SW480 (cell line): ENCODE measurements around the gene IQGAP1.
"Not testable (repeated sequence)": the region's sequence is repeated elsewhere in the genome, so short reads cannot be mapped to it uniquely, and the experiment has no call there.

Experiments
- DNase-seq: peaks from one replicate; pipeline ENCODE4 v3.0.0-alpha.2; 2016; ENCODE audit warnings: low spot score

The IQGAP1 gene

DNA sequence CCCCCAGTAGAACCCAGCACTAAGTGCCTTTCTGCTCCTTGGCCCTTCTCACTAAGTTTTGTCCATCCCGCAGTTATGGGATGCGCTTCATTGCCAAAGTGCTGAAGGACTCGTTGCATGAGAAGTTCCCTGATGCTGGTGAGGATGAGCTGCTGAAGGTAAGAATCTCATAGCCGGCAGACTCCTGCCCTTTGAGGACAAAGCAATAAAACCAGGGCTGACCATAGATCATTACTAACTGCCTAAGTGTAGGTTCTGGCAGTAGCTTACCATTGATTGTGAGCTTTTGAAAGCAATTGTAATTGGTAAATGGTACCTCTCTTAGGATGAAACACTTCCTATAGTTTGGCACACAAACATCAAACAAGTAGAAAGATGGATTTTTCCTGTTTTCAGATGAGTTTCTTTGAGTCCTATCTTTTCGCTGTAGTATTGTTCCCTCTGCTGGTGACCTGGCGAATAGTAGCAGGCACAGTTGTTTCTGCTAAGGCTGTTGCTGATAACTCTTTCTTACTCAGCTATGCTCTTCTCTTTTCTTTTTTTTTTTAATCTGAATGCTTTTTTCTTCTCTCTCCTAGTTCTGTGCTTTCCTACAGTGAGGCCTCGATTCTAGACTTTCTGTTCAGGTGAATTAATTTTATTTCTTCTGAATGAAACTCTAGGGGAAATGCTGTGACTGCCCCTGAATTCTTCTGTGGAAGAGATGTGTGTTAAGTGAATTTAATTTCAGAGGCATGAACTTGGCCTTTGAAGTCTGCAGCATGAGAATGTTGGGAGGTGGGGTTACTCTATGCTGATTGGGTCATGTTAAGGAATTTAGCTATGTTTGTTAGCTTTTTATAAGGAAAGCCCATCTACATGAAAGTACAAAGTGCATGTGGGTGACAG, 94.3 kb downstream of the IQGAP1 start:
- peak; percentile 42 for DNase-seq

DNA sequence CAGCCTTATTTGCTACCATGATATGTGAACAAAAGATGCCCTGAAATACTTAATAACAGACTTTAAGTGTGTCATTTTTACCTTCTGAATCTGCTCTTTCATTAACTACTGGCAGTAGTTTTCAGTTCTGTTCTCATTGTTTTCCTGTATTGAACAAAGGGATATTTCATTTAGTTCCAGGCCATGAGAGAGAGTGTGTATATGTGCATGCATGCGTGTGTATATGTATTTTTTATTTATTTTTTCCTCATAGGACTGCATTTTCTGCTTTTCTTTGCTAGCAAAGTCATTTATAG, 94.9 kb downstream of the IQGAP1 start:
- DNase-seq = no peak

DNA sequence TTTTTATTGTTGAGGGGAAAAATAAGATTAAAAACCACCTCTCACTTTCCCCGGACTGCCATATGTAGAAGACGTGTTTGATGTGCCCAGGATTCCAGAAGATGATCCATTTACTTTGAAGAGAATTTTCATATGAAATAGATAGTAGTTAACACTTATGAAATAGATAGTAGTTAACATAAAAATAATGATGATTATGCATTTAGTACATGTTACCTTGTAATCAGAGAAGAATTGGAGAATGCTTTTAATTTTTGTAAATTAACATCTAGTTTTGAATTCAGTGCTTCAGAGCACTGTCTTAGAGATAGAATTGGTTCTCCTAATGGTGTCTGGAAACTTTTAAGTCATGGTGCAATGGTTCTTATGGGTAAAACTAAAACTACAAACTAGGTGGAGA, 95.6 kb downstream of the IQGAP1 start:
- DNase-seq = no peak

DNA sequence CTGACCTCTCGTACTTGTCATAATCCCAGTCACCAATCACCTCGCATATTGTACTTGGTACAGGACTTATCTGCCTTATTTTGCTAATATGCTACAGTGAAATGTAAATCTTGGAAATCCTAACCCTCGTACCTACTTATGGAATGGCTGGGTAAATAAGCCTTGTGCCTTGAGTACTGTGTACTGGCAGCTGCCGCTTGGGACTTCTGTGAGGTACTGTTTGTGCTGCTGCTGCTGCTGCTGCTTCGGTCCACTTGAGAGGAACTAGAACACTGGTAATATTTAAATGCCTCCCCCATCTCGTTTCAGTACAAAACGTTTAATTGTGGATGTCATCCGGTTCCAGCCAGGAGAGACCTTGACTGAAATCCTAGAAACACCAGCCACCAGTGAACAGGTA, 99.1 kb downstream of the IQGAP1 start:
- no peak for DNase-seq

DNA sequence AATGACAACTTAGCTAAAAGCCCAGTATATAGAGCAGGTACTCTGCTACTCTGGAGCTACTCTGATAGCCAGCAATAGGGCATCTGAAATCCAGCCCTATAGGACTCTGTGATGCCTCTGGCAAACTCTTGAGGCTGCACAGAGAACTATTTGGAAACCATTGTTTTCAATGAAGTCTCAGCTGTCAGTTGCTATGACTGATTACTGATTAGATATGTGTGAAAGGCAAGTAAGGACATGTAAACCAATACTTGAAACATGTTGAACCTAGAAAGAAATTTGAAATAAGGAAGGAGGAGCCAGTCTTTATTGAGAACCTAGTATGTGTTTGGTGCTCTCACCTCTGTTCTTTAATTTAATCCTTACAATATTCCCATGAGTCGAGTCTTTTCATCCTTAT, 101.5 kb downstream of the IQGAP1 start:
- no peak for DNase-seq

DNA sequence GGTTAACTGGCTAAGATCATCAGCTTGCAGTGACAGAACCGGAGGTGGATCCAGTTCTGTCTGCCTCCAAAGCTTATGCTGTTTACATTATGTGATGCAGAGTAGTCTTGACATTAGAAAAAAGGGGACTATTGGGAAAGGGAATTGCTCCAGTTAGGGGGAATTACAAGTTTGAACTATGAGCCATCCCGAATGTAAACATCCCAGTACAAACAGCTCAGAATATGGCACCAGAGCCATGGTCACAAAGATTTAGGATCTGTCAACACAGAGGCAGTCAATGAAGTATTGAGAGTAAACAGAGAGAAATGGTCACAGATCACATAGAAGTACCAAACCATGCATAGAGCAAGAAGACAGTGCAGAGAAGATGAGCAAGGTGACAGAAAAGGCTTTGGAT, 101.9 kb downstream of the IQGAP1 start:
- no peak for DNase-seq

DNA sequence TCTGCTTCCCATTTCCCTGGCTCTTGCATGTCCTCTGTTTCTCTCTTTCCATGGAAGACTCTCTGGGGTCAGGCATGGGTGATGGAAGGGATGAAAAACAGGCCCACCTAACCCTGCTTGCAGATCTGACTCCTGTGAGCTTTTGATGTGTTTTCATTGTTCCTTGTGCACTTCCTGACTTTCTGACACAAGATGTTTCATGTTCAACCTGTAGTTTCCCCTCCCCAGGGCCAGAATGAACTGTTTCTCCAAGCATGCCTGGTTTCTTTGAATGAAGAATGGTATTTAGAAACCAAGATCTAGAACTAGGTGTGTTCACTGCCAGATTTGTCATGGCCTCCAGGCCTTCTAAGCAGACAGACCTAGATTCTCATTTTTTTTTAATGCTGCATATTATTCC, 105.6 kb downstream of the IQGAP1 start:
- no peak for DNase-seq

DNA sequence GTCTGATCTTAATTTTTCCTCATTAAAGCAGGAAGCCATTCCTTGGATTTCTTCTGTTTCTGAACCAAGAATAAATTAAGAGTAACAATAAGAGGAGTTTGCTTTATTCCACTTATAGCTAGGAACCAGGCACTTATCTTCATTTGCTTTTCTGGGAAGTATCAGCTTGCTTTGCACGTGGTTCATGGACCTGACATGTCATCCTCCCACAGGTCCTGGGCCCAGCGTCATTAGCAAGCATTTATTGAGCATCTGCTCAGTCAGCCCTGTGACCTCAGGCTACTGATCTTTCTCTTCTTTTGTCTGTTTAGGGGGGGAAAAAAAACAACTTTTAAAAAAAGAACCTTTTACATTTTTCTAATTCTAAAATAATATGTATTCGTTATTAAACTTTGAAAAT, 107.0 kb downstream of the IQGAP1 start:
- DNase-seq = no peak

DNA sequence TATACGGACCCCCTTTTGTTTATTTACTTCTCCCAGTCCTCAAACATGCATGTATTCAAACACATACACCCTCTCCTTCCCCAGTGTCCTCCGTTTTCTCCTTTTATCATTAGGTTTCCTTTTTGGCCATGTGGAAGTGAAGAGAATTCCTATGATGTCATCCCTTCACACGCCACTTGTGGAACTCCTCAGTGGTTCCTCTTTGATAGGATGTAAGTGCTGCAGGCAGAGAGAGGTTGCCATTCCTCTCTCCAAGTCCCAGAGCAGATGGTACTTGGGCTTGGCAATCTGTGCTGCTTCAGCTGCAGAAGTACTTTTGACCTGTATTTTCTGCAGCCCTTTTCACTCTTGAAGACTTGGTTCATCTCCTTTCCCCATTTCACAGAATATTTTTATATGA, 108.7 kb downstream of the IQGAP1 start:
- DNase-seq = no peak

DNA sequence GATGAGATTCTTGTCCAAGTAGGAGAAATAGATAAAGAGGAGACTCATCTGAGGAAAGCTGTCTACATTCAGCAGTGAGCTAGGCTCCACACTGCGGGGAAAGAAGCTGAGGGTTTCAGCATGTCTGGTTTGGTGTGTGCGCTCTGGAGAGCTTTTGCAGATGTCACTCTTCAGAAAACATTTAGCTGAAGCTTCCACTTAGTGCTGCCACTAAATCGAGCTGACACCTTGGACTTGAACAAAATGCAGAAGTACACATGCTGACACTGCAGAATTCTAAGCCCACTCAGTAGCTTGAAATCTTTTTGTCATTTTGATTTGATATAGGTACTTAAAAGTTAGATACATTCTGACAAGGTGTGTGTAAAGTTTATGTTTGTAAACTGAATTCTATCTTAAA, 109.3 kb downstream of the IQGAP1 start:
- DNase-seq = no peak

DNA sequence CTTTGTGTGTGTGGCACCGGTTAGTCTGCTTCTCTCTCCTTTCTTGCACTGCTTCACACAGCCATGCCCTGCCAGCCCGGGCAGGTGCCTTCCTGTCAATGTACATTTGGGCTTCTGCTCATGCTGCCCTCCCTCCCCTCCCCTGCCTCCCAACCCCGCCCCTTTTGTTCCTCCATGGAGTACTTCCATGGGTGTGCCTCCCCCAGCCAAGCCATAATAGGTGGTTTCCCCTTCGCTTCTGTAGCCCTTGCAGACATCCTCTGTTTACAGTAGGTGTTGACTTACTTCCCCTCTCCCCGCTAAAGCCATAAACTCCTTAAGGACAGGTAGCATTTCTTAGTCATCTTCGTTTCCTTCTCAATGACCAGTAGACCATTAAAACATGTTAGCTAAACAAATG, 109.9 kb downstream of the IQGAP1 start:
- no peak for DNase-seq

DNA sequence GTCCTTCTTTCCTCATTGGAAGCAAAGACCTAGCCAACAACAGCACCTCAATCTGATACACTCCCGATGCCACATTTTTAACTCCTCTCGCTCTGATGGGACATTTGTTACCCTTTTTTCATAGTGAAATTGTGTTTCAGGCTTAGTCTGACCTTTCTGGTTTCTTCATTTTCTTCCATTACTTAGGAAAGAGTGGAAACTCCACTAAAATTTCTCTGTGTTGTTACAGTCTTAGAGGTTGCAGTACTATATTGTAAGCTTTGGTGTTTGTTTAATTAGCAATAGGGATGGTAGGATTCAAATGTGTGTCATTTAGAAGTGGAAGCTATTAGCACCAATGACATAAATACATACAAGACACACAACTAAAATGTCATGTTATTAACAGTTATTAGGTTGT, 112.1 kb downstream of the IQGAP1 start:
- no peak for DNase-seq

DNA sequence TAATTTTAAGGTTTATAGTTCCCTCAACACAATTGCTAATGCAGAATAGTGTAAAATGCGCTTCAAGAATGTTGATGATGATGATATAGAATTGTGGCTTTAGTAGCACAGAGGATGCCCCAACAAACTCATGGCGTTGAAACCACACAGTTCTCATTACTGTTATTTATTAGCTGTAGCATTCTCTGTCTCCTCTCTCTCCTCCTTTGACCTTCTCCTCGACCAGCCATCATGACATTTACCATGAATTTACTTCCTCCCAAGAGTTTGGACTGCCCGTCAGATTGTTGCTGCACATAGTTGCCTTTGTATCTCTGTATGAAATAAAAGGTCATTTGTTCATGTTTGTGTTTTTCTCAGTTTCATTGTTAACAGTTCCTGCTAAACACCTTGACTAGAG, 113.9 kb downstream of the IQGAP1 start:
- no peak for DNase-seq

DNA sequence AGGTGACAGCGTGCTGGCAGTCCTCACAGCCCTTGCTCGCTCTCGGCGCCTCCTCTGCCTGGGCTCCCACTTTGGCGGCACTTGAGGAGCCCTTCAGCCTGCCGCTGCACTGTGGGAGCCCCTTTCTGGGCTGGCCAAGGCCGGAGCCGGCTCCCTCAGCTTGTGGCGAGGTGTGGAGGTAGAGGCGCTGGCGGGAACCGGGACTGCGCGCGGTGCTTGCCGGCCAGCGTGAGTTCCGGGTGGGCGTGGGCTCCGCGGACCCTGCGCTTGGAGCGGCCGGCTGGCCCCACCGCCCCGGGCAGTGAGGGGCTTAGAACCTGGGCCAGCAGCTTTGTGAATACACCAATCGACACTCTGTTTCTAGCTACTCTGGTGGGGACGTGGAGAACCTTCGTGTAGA, 122.7 kb downstream of the IQGAP1 start:
- DNase-seq = not testable (repeated sequence)

DNA sequence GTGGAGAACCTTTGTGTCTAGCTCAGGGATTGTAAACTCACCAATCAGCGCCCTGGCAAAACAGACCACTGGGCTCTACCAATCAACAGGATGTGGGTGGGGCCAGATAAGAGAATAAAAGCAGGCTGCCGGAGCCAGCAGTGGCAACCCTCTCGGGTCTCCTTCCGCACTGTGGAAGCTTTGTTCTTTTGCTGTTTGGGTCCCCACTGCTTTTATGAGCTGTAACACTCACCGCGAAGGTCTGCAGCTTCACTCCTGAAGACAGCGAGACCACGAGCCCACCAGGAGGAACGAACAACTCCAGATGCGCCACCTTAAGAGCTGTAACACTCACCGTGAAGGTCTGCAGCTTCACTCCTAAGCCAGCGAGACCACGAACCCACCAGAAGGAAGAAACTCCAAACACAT, 123.2 kb downstream of the IQGAP1 start:
- DNase-seq = not testable (repeated sequence)

DNA sequence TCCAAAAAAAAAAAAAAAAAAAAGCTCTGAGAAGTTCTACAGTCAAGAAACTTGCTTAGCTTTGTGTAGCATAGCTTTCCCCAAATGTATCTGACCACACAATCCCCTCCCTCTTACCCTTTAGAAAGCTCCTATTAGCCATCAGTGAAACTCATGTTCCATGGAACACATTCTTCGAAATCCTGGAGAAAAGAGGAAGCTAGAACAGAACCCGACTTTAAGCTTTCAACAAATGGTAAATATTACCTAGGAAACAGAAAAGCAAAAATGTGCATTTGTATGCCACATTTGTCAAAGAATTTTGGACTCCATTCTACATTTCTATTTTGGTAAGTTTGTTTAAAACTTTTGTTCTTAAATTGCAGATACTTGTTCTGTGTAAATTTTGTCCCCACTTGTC, 124.2 kb downstream of the IQGAP1 start:
- DNase-seq = no peak

DNA sequence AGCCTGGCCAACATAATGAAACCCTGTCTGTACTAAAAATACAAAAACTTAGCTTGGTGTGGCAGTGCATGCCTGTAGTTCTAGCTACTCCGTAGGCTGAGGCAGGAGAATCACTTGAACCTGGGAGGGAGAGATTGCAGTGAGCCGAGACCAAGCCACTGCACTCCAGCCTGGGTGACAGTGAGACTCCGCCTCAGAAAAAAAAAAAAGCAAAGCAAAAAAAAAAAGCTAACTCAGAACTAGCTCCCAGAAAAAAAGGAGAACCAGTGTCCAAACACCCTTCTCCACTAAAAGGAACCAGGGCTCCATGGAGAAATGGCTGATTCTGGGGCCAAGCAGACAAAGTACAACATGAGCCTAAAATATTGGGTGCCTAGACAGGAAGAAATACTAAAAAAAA, 124.9 kb downstream of the IQGAP1 start:
- DNase-seq = no peak

DNA sequence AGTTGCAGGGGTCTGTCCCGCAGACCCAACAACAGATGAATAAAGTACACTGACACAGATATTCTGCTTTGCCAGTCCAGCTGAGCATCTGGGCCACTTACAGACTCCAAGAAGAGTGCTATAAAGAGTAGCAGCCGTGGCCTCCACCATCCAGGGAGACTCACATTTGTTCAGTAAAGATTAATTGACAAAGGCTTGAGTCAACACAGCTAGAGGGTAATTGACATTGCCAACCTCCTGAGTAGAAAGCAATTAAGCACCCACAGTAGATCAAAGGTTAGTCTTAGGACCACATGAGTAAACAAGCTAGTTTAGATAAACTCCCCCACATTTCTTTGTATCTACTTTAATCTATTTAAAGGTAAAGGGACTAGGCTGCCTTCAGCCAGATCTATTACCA, 125.4 kb downstream of the IQGAP1 start:
- peak; percentile 45 for DNase-seq

DNA sequence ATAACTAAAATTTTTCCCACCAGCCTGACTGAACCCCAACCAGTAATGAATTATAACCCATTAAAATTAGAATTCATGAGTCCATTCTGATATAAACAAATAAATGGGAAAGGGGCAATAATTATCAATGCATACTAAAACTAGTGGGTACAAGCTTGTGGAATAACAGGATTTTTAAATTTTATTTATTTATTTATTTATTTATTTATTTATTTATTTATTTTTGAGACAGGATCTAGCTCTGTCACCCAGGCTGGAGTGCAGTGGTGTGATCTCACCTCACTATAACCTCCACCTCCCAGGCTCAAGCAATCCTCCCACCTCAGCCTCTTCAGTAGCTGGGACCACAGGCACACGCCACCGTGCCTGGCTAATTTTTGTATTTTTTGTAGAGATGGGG, 125.9 kb downstream of the IQGAP1 start:
- not testable (repeated sequence) for DNase-seq

DNA sequence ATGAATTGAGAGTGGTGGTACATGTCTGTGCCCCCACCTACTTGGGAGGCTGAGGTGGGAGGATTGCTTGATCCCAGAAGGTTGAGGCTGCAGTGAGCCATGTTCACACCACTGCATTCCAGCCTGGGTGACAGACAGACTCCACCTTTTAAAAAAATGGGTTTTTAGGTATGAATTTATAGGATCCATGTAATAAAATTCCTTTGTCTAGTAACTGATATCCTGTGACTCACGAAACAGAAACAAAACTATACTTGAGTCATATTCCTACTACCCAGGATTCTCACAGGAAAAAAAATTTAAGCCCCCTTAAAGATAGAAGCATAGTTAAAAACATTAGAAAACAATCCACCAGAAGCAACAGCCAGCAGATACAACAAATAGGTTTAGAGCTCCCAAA, 131.6 kb downstream of the IQGAP1 start:
- DNase-seq = no peak

DNA sequence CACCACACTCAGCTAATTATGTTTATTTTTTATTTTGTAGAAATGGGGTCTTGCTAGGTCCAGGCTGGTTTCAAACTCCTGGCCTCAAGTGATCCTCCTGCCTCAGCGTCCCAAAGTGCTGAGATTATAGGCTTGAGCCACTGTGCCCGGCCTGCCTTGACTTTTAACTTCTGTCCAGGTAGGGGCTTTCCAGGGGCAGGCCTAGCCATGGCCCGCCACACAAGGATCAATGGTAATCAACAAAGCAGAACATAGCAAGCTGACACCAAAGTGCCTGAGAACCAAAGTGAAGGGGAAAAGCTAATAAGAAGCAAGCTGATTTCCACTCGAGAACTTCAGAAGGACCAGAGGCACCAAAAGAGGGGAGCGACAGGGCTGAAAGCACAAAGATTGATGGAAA, 132.3 kb downstream of the IQGAP1 start:
- no peak for DNase-seq

DNA sequence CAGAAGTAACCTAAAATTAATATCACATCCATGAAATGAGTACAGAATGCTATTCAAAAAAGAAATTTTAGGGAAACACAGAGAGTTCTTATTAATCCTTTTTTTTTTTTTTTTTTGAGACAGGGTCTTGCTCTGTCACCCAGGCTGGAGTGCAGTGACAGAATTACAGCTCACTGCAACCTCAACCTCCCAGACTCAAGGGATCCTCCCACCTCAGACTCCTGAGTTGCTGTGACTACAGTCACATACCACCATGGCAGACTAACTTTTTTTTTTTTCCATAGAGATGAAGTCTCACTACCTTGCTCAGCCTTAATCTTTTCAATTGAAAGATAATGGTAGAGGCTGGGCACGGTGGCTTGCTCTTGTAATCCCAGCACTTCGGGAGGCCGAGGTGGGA, 135.3 kb downstream of the IQGAP1 start:
- no peak for DNase-seq

DNA sequence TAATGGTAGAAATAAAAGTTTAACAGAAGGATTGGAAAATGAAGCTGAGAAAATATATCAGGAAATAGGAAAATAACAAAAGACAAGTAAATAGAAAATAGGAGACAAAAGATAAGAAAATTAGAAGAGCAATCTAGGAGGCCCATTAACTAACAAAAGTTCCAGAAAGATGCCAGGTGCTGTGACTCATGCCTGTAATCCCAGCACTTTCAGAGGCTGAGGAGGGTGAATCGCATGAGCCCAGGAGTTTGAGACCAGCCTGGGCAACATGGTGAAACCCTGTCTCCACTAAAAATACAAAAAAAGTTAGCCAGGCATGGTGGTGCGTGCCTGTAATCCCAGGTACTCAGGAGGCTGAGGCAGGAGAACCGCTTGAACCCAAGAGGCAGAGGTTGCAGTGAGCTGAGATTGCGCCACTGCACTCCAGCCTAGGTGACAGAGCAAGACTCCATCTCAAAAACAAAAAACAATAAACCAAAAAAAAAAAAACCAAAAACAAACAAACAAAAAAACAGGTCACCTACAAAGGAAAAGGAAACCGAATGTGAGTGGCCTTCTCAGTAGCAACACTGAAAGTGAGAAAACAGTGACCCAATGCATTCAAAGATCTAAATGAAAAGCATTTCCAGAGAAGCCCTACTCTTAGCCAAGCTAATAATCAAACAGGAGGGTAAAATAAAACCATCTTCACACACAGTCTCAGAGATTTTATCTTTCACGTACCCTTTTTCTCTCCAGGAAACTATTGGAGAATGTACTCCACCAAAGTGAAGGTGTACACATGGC, 136.2 kb downstream of the IQGAP1 start:
- not testable (repeated sequence) for DNase-seq

DNA sequence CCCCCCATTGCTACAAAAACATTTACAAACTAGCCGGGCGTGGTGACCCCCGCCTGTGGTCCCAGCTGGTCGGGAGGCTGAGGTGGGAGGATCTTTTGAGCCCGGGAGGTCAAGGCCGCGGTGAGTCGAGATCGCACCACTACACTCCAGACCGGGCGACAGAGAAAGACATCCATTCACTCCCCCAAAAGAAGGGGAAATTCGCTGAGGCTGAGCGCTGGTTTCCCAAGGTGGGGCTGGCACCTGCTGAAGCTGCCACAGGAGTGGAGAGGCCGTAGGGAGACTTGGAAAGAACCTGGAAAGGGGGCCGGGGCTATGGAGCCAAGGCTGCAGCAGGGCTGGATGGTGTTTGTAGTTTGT, 140.9 kb downstream of the IQGAP1 start:
- DNase-seq = no peak
